Urothelium cell line (cell line): Measurements from ENCODE around the gene DDAH1.
"Not testable (repeated sequence)": the region's sequence is repeated elsewhere in the genome, so short reads cannot be mapped to it uniquely, and the experiment has no call there.

Experiments used
- DNase-seq: peaks from one replicate; pipeline ENCODE4 v3.0.0; 2011; ENCODE audit warnings: low spot score, mixed read lengths
- FAIRE-seq: peaks from 2 replicates; lab custom pipeline; 2011; peaks lifted over from hg19 to GRCh38; lab: Jason Lieb, UNC

DDAH1 gene

DNA sequence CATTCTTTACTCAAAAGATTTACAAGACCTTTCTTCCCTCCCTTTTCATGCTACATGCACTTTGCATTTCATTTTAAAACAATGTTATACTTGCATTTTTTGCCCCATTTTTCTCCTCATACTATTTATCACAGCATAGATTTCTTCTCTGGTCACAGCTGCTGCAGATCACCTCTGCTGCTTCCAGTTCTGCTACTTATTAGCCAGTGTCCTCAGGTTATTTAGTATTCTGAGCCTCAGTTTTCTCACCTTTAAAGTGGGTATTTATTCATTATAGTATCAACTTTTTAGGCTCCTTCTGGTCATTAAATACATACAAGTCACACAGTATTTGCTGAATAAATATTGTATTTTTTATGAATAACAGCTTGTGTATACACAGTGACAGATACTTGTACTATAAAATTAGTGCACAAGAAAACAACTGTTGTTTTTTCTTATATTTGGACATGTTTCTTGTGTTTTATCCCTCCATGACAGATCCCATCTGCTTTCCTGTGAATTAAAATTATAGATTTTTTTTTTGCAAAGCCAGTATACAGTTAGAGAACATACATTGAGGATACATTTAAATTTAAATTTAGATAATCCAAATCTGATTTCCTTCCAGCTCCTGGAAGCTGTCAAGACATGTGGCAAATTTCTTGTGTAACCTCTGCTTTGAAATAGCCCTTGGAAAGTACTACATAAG is 103.2 kb downstream of the DDAH1 start:
- FAIRE-seq: no peak
- no peak for DNase-seq

DNA sequence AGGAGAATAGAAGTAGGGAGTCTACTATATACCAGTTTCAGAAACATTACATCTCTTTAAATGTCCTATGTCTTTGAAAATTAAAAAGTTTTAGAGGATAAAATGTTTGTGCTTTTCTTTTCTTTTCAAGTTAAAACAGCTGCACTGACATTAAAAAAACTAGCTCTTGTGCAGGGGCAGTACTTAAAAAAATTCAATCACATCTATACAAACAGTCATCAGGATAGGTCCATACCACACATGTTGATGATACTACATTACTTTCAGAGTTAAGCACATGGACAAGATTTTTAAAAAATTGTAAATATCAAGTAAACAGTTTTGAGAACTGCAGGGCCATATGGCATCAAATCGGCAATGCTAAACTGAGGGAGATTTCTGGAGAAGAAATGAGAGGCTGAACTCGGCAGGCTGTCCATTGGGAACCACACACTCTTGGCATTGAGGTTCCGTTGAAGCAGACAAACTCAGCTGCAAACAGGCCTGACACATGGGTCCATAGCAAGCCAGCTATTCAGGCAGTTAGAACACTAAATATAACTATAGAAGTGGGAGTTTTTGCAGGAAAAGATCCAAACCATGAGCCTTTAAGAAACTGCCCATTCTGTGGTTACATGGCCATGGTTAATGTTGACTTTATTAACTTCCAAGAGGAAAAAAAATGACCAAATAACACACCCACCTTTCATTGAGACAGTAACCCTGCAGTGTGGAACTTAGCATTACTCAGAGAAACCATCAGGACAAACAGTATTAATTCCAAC is 104.0 kb downstream of the DDAH1 start:
- DNase-seq: no peak
- FAIRE-seq: no peak

DNA sequence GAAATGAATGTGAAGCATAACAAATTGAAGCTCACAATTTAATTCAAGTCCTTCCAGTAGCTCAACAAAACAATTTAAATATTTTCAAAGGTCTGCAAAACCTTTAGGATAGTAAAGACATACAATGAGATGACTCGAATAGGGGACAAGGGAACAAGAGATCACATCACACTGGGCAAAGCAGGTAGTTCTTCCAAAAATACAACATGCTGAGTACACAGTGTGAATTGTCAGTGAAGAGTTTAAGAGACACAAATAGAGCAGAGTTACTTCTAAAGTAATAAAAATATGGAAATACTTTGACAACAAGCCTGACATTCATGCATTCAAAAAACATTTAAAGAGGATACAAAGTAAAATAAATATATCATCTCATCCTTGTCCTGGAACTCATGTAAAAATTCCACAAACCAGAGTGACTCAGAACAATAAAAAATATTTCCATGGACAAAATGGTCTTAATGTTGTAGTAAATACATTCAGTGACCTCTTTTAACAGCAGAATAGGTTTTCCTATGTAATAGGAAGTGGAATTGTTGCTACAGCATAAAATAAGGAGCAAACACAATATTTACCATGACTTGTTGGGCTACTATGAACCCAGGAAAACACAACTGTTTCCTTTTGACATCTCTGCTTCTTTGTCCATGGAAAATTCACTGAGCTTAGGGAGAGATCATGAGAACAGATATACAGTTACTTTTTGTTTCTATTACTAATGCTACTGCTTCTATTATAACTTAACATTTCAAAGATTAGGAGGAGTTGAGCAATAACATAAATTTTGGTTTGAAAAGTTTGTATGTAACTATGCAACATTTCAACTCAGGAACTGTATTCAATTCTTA is 104.9 kb downstream of the DDAH1 start:
- no peak for DNase-seq

DNA sequence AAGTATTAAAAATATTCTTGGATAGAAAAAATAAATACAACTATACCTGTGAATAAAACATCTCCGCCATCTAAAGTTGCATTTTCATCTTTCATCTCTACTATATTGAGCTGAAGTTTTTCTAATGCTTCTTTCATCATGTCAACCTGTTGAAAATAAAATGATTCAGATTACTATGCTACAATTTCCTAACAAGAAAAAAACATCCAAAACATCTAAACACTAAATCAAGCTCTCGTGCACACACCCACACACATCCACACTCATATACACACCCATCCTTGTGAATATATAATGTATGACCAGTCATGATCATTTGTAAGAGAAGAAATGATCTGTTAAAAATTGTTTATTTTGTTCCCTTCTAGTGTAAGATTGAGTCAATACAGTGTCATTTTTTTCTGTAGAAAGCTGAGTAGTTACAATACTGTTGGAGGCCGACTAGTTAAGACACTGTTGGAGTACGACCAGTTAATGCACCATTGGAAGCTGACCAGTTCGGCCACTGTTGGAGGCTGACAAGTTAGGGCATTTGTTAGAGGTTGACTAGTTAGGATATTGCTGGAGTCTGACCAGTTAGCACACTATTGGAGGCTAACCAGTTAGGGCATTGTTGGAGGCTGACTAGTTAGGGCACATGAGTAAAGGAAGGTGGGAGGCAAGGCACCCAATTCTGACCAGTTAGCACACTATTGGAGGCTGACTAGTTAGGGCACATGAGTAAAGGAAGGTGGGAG is 106.1 kb downstream of the DDAH1 start:
- FAIRE-seq (no peak), DNase-seq (no peak)

More for the DNA sequence above, 104.9 kb downstream of the DDAH1 start:
- FAIRE-seq: no peak

GRCh38 chr1:85357817-85358216 is 107.1 kb downstream of the DDAH1 start:
- DNase-seq (no peak), FAIRE-seq (no peak)

- DNase-seq (no peak), FAIRE-seq (no peak)
Observed at GRCh38 chr1:85356130-85356529, 108.8 kb downstream of the DDAH1 start.

DNA sequence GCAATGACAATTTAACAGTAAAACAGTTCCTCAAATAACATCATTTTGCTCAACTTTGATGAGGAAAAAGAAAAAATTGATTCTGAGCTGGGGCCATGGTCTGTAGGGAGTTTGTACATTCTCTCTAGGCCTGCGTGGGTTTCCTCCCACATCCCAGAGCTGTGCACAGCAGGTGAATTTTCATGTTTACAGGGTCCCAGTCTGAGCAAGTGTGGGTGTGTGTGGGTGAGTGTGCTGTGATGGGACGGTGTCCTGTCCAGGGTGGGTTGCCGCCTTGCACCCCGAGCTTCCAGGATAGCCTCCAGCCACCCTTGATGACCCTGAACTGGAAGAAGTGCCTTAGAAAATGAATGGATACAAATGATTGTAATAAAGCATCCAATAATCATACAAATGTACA is 112.9 kb downstream of the DDAH1 start:
- FAIRE-seq: no peak
- DNase-seq: no peak

DNA sequence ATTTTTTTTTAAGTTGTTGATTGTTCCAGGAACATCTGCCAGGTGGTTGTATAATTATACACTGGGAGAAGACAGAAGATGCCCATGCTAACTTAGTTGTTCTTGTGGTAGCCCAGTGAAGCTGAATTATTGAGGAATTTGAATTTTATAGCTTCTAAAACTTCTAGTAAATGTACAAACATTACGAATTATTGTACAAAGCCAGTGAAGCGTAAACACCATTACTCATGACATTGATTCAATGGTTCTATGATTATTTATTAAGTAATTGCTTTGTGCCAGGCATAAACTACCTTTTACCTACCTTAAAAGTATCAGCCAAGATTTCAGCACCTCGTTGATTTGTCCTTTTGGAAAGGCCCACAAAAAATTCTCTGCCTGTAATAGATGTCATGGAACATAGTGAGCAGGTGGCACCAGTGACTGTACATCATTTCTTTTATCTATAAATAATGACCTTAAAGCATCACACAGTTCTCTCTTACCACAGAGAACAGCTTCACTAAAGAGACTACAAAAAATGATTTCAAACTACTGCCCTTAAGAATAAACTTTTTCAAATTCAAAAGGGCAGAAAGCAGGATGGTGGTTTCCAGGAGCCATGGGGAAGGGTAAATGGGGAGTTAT is 113.6 kb downstream of the DDAH1 start:
- FAIRE-seq: no peak
- no peak for DNase-seq

GRCh38 chr1:85349224-85349623 is 115.7 kb downstream of the DDAH1 start:
- FAIRE-seq (no peak), DNase-seq (no peak)

GRCh38 chr1:85347908-85348307 is 117.1 kb downstream of the DDAH1 start:
- DNase-seq (no peak), FAIRE-seq (no peak)

- not testable (repeated sequence) for DNase-seq, FAIRE-seq
Observed at GRCh38 chr1:85347275-85347674, 117.7 kb downstream of the DDAH1 start.

GRCh38 chr1:85344256-85344694 is 120.7 kb downstream of the DDAH1 start:
- DNase-seq: peak; percentile 72
- peak; percentile 81 for FAIRE-seq

DNA sequence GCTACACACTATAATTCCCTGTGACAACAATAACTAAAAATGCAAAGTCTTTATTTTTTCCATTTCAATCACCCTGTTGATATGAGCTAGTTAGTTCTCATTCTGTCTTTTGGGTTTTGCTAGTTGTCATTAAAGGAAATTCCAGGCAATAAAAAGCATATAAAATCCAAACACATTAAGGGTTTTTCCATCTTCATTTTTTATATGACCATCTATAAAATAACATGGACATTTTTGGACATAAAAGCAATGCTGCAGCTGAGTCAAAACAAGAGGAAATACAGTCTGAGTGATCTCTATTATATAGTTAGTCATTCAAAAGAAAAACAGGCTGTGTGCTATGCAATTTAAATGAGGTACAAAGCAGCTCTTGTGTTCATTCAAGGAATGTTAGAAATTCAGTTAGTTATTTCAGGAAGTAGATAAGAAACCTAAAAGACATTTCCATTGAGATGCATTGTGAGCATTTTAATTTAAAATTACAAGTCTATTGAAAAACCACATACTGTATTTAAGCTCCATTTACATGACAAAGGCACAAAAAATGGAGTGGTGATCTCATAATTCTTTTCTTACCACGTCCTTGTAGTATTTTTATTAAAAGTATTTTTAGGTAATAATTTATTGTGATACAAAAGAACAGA is 121.2 kb downstream of the DDAH1 start:
- FAIRE-seq (no peak), DNase-seq (no peak)

DNA sequence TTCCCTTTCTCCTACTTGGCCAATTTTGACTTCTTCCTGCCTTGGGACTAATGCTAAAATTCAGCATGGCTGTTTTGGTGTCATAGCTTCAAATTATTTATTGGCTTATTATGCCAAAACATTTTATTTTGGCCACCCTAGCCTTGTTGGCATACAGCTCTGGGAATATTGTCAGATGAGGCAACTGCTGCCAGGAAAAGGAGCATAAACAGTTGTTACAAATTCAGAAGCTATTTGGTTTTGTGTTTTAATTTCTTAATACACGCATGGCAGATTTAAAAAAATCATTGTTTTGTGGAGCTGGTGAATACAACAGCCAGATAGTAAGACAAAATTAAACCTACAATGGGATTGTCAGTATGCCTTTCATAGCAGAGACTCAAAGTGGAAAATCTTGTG is 121.7 kb downstream of the DDAH1 start:
- DNase-seq (no peak), FAIRE-seq (no peak)

- DNase-seq (no peak), FAIRE-seq (no peak)
Observed at GRCh38 chr1:85342207-85342606, 122.8 kb downstream of the DDAH1 start.

GRCh38 chr1:85340427-85340826 is 124.5 kb downstream of the DDAH1 start:
- FAIRE-seq: no peak
- DNase-seq: no peak

DNA sequence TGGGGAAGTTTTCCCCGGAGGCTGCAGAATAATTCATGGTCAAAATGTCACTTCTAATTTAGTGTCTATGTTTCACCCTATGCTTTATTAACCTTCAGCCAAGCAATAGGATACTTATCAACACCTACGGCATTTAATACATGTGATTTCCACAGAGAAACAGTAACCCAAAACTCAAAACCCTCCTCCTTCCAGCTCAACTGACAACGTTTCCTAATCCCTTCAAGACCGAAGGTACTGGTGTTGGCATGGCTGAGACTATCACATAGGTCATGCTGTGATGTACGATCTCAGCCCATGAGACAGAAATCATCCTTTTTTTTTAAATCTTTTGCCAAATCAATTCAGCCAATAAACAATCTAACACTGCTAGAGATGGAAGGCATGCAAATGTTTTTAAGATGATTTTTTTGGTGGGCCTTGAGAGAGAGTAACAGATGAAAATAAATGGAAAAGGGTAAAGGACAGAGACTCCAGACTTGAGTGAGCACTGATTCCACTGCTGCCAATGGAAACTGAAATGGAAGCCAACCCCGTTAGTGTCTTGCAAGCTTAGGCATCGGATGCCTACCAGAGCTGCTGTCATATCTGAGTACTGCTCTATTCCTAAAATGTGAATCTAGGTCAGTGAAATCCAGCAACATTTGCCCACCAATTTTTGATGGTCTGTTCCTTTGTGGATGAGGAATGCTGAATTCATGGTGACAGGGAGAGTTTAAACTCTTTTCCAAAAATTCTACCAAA is 125.1 kb downstream of the DDAH1 start:
- FAIRE-seq (no peak), DNase-seq (no peak)

GRCh38 chr1:85339089-85339488 is 125.9 kb downstream of the DDAH1 start:
- DNase-seq: no peak
- no peak for FAIRE-seq

DNA sequence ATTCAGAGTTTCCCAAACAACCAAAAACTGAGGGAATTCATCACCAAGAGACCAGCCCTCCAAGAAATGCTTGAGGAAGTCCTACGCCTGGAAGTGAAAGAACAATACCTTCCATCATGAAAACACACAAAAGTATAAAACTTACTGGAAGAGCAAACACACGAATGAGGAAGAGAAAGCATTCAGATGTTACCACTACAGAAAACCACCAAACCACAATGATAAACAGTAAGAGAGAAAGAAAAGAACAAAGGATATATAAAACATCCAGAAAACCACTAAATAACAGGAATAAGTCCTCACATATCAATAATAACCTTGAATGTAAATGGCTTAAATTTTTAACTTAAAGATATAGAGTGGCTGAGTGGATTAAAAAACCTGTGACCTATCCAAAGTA is 130.0 kb downstream of the DDAH1 start:
- FAIRE-seq (no peak), DNase-seq (no peak)
